Measurements from ENCODE around the gene BCKDHA. TPM values are rescaled to one million over a fixed set of nuclear protein-coding genes. Genes with fewer than 3 reads are reported as not detected.

BCKDHA gene
- polyA plus RNA-seq, 1 of the 3 experiments (the other 2 are of a cell fraction), result 30.9 TPM

GRCh38 chr19:41353466-41354342, 43.9 kb upstream of the BCKDHA start, which contains the start of gene TGFB1:
TGFB1 (minus strand) TSS chr19:41353922; CDS start chr19:41353044, 878 bp downstream.
- Histone ChIP-seq H3K9me2 (no peaks in the 10 kb centered on the region), H3K4me1 (ENCODE audit: control insufficient read depth in 1 of 2, insufficient read depth in 2 of 2, low read depth in 1 of 2, low read length in 1 of 2) (peaks cover 0 to 34% of the 10 kb centered on the region in 2 experiments; a peak in 2 of 4 replicates), H3F3A (replicated peaks; ENCODE audit: insufficient read depth) (peaks cover 9% of the 10 kb centered on the region), H3K79me2 (ENCODE audit: insufficient read depth) (peaks cover 49% of the 10 kb centered on the region), H3K4me3 (ENCODE audit: low read depth in 2 of 2, low read length in 1 of 2) (peak within 1 kb of the TSS; percentile 65 to 99), H2AFZ (ENCODE audit: low read depth) (no peak within 1 kb of the TSS), H3K27ac (ENCODE audit: low read depth in 2 of 2, low read length in 1 of 2) (peak within 1 kb of the TSS; percentile 11 to 79), H3K27me3 (ENCODE audit: insufficient read depth) (no peaks in the 10 kb centered on the region), H4K20me1 (ENCODE audit: insufficient read depth) (peaks cover 45% of the 10 kb centered on the region), H3K4me2 (peak within 1 kb of the TSS; percentile 99), H3K9me3 (no peaks in the 10 kb centered on the region), H3K36me3 (replicated peaks in 1 of 2; ENCODE audit: control insufficient read depth in 1 of 2, insufficient read depth in 2 of 2, low read length in 1 of 2) (peaks cover 0 to 13% of the 10 kb centered on the region in 2 experiments), H3K9ac (peak within 1 kb of the TSS; percentile 92)
- under 1% methylated on average over 38 of the region's 78 CpGs for WGBS (ENCODE audit: low lambda C conversion rate)
- ChIA-PET POLR2A (interaction anchor here (1.6 kb wide), 1 partner anchor 10 kb away, joined by 4 read pairs; the partner anchor contains the start of gene B9D2), CTCF (interaction anchor here (0.6 to 3.6 kb wide), 16 partner anchors 9 to 151 kb away, joined by 3 to 29 read pairs (median 6); partner anchors contain the start of gene B9D2)
- peak; percentile 96 for DNase-seq
- TF ChIP-seq TCF12 (IDR thresholded peaks at IDR 0.05), result peak; percentile 36; the same call in 1 of the 2 replicates
- TF ChIP-seq REST (IDR thresholded peaks at IDR 0.05; ENCODE audit: low read depth, low read length), result 0 out of 2 replicates have a peak, but pooled peaks have one; percentile 1
- peak; percentile 43; the same call in 1 of the 2 replicates for TF ChIP-seq SIN3A (IDR thresholded peaks at IDR 0.05; ENCODE audit: borderline replicate concordance, low read depth, low read length)
- no peak for TF ChIP-seq MXI1 (IDR thresholded peaks at IDR 0.05; ENCODE audit: low read depth, low read length)
- no peak for TF ChIP-seq JUND (IDR thresholded peaks at IDR 0.05)
- TF ChIP-seq TEAD4 (IDR thresholded peaks at IDR 0.05; ENCODE audit: borderline replicate concordance, insufficient read depth), result no peak
- TF ChIP-seq EP300 (IDR thresholded peaks at IDR 0.05; ENCODE audit: borderline replicate concordance in 1 of 2, low read depth in 1 of 2, low read length in 1 of 2), result no peak
- TF ChIP-seq RCOR1 (IDR thresholded peaks at IDR 0.05; ENCODE audit: low read length), result no peak
- TF ChIP-seq CTCF (IDR thresholded peaks at IDR 0.05), result peak; percentile 88
- no peak for TF ChIP-seq RFX5 (IDR thresholded peaks at IDR 0.05; ENCODE audit: low read length)
- TF ChIP-seq RAD21 (IDR thresholded peaks at IDR 0.05; ENCODE audit: low read length), result peak; percentile 52
- no peak for TF ChIP-seq FOSL2 (IDR thresholded peaks at IDR 0.05; ENCODE audit: borderline replicate concordance, low read depth)
- TF ChIP-seq GABPA (IDR thresholded peaks at IDR 0.05; ENCODE audit: low read depth), result no peak
- TF ChIP-seq GATA2 (CRISPR knock-in tag; IDR thresholded peaks at IDR 0.05), result no peak
- TF ChIP-seq ELF1 (IDR thresholded peaks at IDR 0.05), result no peak; the same call in 1 of the 2 replicates
- TF ChIP-seq TAF1 (IDR thresholded peaks at IDR 0.05; ENCODE audit: borderline replicate concordance, low read depth, low read length), result peak; percentile 40
- peak; percentile 12; the same call in 1 of the 2 replicates for TF ChIP-seq PBX3 (IDR thresholded peaks at IDR 0.05)
- TF ChIP-seq CHD2 (IDR thresholded peaks at IDR 0.05; ENCODE audit: low read length, partially characterized antibody), result peak; percentile 84
- no peak for TF ChIP-seq EZH2phosphoT487 (IDR thresholded peaks at IDR 0.05; ENCODE audit: borderline replicate concordance, low read depth)
- peak; percentile 57 for TF ChIP-seq SMC3 (IDR thresholded peaks at IDR 0.05; ENCODE audit: low read depth, low read length)
- TF ChIP-seq YY1 (IDR thresholded peaks at IDR 0.05; ENCODE audit: low read depth), result no peak
- TF ChIP-seq RXRA (IDR thresholded peaks at IDR 0.05; ENCODE audit: borderline replicate concordance, low read depth), result no peak
- TF ChIP-seq MEF2A (IDR thresholded peaks at IDR 0.05; ENCODE audit: borderline replicate concordance, low read depth), result no peak
- peak; percentile 13; the same call in 1 of the 2 replicates for TF ChIP-seq MAX (IDR thresholded peaks at IDR 0.05; ENCODE audit: low read depth)
- TF ChIP-seq FOXM1 (IDR thresholded peaks at IDR 0.05; ENCODE audit: low read depth), result no peak
- TF ChIP-seq NRF1 (IDR thresholded peaks at IDR 0.05; ENCODE audit: low read depth, low read length), result no peak
- peak; percentile 14; the same call in 1 of the 2 replicates for TF ChIP-seq NFIC (IDR thresholded peaks at IDR 0.05; ENCODE audit: borderline replicate concordance)
